C4-2B (cell line): ENCODE data around the gene PRKAR2A.

Source experiments
- CTCF ChIP-seq: fragments of 450-650 bp; conservative IDR thresholded peaks from 2 replicates; pipeline ENCODE4 v1.5.1; 2017; ENCODE audit warnings: mild to moderate bottlenecking
- ZFX ChIP-seq: fragments of 450-650 bp; IDR thresholded peaks from 2 replicates; pipeline ENCODE4 v1.6.1; 2017

GRCh38 chr3:48826451-48826850 lies 21.2 kb downstream of the PRKAR2A start:
- no peak for TF ChIP-seq CTCF
- no peak for TF ChIP-seq ZFX
